Activated CD4-positive, alpha-beta T cell treated with anti-CD3 and anti-CD28 coated beads for 36 hours (primary cell): ENCODE results near the gene ESRRB. TPM values are rescaled to one million over a fixed set of nuclear protein-coding genes. Genes with fewer than 3 reads are reported as not detected.

ENCODE experiments used
- ATAC-seq: fragments of 200-7000 bp; cut with Tn5 transposase; one replicate; pipeline ENCODE4 v1.10.0; 2021; ENCODE audit warnings: mild to moderate bottlenecking, moderate library complexity
- CTCF ChIA-PET: fragments of 350-600 bp; sonication (Branson Sonifier 250); formaldehyde crosslinking; loops from one replicate; lab custom pipeline; 2021; ENCODE audit warnings: antibody characterized with exemption; lab: Charles Lee
- POLR2A ChIA-PET: fragments of 350-600 bp; sonication (Branson Sonifier 250); formaldehyde crosslinking; loops from one replicate; lab custom pipeline; 2021; ENCODE audit warnings: antibody characterized with exemption, inconsistent platforms; lab: Charles Lee
- DNase-seq: peaks from one replicate; pipeline ENCODE4 v3.0.0-alpha.2; 2020
- H3K27ac Mint-ChIP-seq: one replicate; pipeline ENCODE4 v1.8.0; 2021; ENCODE audit warnings: mixed read lengths
- H3K27me3 Mint-ChIP-seq: one replicate; pipeline ENCODE4 v1.8.0; 2021; ENCODE audit warnings: mixed read lengths
- H3K36me3 Mint-ChIP-seq: one replicate; pipeline ENCODE4 v1.8.0; 2021; ENCODE audit warnings: low read depth, mixed read lengths
- H3K4me1 Mint-ChIP-seq: one replicate; pipeline ENCODE4 v1.8.0; 2021; ENCODE audit warnings: mixed read lengths
- H3K4me3 Mint-ChIP-seq: one replicate; pipeline ENCODE4 v1.8.0; 2021; ENCODE audit warnings: mild to moderate bottlenecking, moderate library complexity, mixed read lengths
- H3K9me3 Mint-ChIP-seq: one replicate; pipeline ENCODE4 v1.8.0; 2021; ENCODE audit warnings: low read depth, mixed read lengths
- intact Hi-C, 2 experiments: fragments of 100-400 bp; cut with DNase I in 1 of 2; cut with micrococcal nuclease in 1 of 2; formaldehyde crosslinking; loops; one replicate each; pipeline versions ENCODE4 v1.14.2 to v1.15.1; 2022 to 2024; cut with DNase I, micrococcal nuclease
- total RNA-seq, 2 experiments: library from RNA; stranded (reverse); gene quantifications; one replicate each; pipeline ENCODE4 v1.2.3, GENCODE V29; 2021

The ESRRB gene
- total RNA-seq = under 1 TPM; 0.11 to 0.14 TPM

- POLR2A ChIA-PET = interaction anchor here (0.6 kb wide), 1 partner anchor 43 kb away, joined by 5 read pairs; no protein-coding TSS in a partner anchor
- Mint-ChIP-seq H3K27me3 (peaks cover 44% of the 10 kb centered on the region), H3K9me3 (no peaks in the 10 kb centered on the region), H3K4me3 (no peak within 1 kb of the TSS), H3K36me3 (no peaks in the 10 kb centered on the region), H3K4me1 (peaks cover 2% of the 10 kb centered on the region), H3K27ac (no peak within 1 kb of the TSS)
- intact Hi-C loops = no loop called here
- ATAC-seq (peak; percentile 33), DNase-seq (no peak)
- CTCF ChIA-PET = no interaction called here
These were observed at the start of gene ESRRB for GRCh38 chr14:76375947-76376404. TSS of gene ESRRB (plus strand) at chr14:76376137. CDS start at chr14:76376402, 265 bp downstream.

- H3K27ac Mint-ChIP-seq = no peak overlapping the region
- H3K4me1 Mint-ChIP-seq = no peaks in the 10 kb centered on the region
- no peak for DNase-seq
- intact Hi-C loops = no loop called here
- ATAC-seq = no peak
- no peaks in the 10 kb centered on the region for H3K9me3 Mint-ChIP-seq
- H3K4me3 Mint-ChIP-seq = no peak overlapping the region
- peaks cover 25% of the 10 kb centered on the region for H3K27me3 Mint-ChIP-seq
- POLR2A ChIA-PET = no interaction called here
- CTCF ChIA-PET = no interaction called here
- no peaks in the 10 kb centered on the region for H3K36me3 Mint-ChIP-seq
These were observed 48.8 kb upstream of the ESRRB start for GRCh38 chr14:76326918-76327689.

- CTCF ChIA-PET = no interaction called here
These were observed 47.3 kb upstream of the ESRRB start for GRCh38 chr14:76328457-76329137.

GRCh38 chr14:76329154-76329928 is 46.6 kb upstream of the ESRRB start:
- no peaks in the 10 kb centered on the region for H3K9me3 Mint-ChIP-seq
- ATAC-seq = no peak
- no peak for DNase-seq
- peaks cover 25% of the 10 kb centered on the region for H3K27me3 Mint-ChIP-seq
- intact Hi-C loops = no loop called here
- H3K36me3 Mint-ChIP-seq = no peaks in the 10 kb centered on the region
- CTCF ChIA-PET = no interaction called here
- no peaks in the 10 kb centered on the region for H3K4me1 Mint-ChIP-seq
- no peak overlapping the region for H3K27ac Mint-ChIP-seq
- POLR2A ChIA-PET = no interaction called here
- H3K4me3 Mint-ChIP-seq = no peak overlapping the region

More at GRCh38 chr14:76328457-76329137, 47.3 kb upstream of the ESRRB start:
- ATAC-seq (no peak), DNase-seq (no peak)
- peaks cover 25% of the 10 kb centered on the region for H3K27me3 Mint-ChIP-seq
- no peaks in the 10 kb centered on the region for H3K36me3 Mint-ChIP-seq
- H3K4me1 Mint-ChIP-seq = no peaks in the 10 kb centered on the region
- H3K27ac Mint-ChIP-seq = no peak overlapping the region
- H3K4me3 Mint-ChIP-seq = no peak overlapping the region
- POLR2A ChIA-PET = no interaction called here
- H3K9me3 Mint-ChIP-seq = no peaks in the 10 kb centered on the region
- intact Hi-C loops = no loop called here

GRCh38 chr14:76329951-76330350 is 46.0 kb upstream of the ESRRB start:
- Mint-ChIP-seq H3K4me1 (no peaks in the 10 kb centered on the region), H3K36me3 (no peaks in the 10 kb centered on the region)
- CTCF ChIA-PET = no interaction called here

GRCh38 chr14:76330411-76331327 is 45.3 kb upstream of the ESRRB start:
- DNase-seq (no peak), ATAC-seq (peak; percentile 20)
- POLR2A ChIA-PET = no interaction called here
- no peaks in the 10 kb centered on the region for H3K4me1 Mint-ChIP-seq
- peaks cover 25% of the 10 kb centered on the region for H3K27me3 Mint-ChIP-seq
- no peak overlapping the region for H3K4me3 Mint-ChIP-seq
- CTCF ChIA-PET = interaction anchor here (1.0 to 1.5 kb wide), 2 partner anchors 13 to 280 kb away, joined by 3 to 6 read pairs; no protein-coding TSS in a partner anchor
- no peaks in the 10 kb centered on the region for H3K9me3 Mint-ChIP-seq
- H3K36me3 Mint-ChIP-seq = no peaks in the 10 kb centered on the region
- H3K27ac Mint-ChIP-seq = no peak overlapping the region
- intact Hi-C loops = no loop called here

More at GRCh38 chr14:76329951-76330350, 46.0 kb upstream of the ESRRB start:
- H3K27me3 Mint-ChIP-seq = peaks cover 25% of the 10 kb centered on the region
- no peak overlapping the region for H3K27ac Mint-ChIP-seq
- DNase-seq (no peak), ATAC-seq (no peak)
- intact Hi-C loops = no loop called here
- POLR2A ChIA-PET = no interaction called here
- no peaks in the 10 kb centered on the region for H3K9me3 Mint-ChIP-seq
- no peak overlapping the region for H3K4me3 Mint-ChIP-seq

- ChIA-PET CTCF (interaction anchor here (0.5 to 1.5 kb wide), 4 partner anchors 12 to 281 kb away, joined by 3 to 6 read pairs (median 4); no protein-coding TSS in a partner anchor), POLR2A (no interaction called here)
- Mint-ChIP-seq H3K4me3 (no peak overlapping the region), H3K9me3 (no peaks in the 10 kb centered on the region), H3K4me1 (no peaks in the 10 kb centered on the region), H3K27ac (no peak overlapping the region), H3K27me3 (peaks cover 23% of the 10 kb centered on the region), H3K36me3 (no peaks in the 10 kb centered on the region)
- ATAC-seq (peak; percentile 62), DNase-seq (peak; percentile 29)
- intact Hi-C loops = no loop called here
These were observed 44.5 kb upstream of the ESRRB start for GRCh38 chr14:76331328-76332011.

- Mint-ChIP-seq H3K27me3 (peaks cover 20% of the 10 kb centered on the region), H3K36me3 (no peaks in the 10 kb centered on the region), H3K4me1 (no peaks in the 10 kb centered on the region), H3K9me3 (no peaks in the 10 kb centered on the region), H3K4me3 (no peak overlapping the region), H3K27ac (no peak overlapping the region)
- ATAC-seq (no peak), DNase-seq (no peak)
- intact Hi-C loops = no loop called here
- ChIA-PET CTCF (interaction anchor here (0.6 to 0.7 kb wide), 2 partner anchors 254 to 326 kb away, joined by 3 read pairs; no protein-coding TSS in a partner anchor), POLR2A (no interaction called here)
These were observed 42.3 kb upstream of the ESRRB start for GRCh38 chr14:76333664-76334063.

GRCh38 chr14:76334316-76334715 is 41.6 kb upstream of the ESRRB start:
- no peak for DNase-seq
- ATAC-seq = no peak
- no peaks in the 10 kb centered on the region for H3K9me3 Mint-ChIP-seq
- H3K27me3 Mint-ChIP-seq = peaks cover 16% of the 10 kb centered on the region
- no peak overlapping the region for H3K27ac Mint-ChIP-seq
- POLR2A ChIA-PET = no interaction called here
- intact Hi-C loops = no loop called here
- H3K4me3 Mint-ChIP-seq = no peak overlapping the region
- CTCF ChIA-PET = interaction anchor here (0.6 kb wide), 2 partner anchors 58 to 326 kb away, joined by 3 read pairs; no protein-coding TSS in a partner anchor
- H3K36me3 Mint-ChIP-seq = no peaks in the 10 kb centered on the region
- H3K4me1 Mint-ChIP-seq = no peaks in the 10 kb centered on the region

GRCh38 chr14:76336876-76337275 is 39.1 kb upstream of the ESRRB start:
- ATAC-seq = no peak
- CTCF ChIA-PET = interaction anchor here (1.5 kb wide), 1 partner anchor 18 kb away, joined by 3 read pairs; no protein-coding TSS in a partner anchor

More at GRCh38 chr14:76336876-76337275, 39.1 kb upstream of the ESRRB start:
- Mint-ChIP-seq H3K27ac (no peak overlapping the region), H3K9me3 (no peaks in the 10 kb centered on the region), H3K4me3 (no peak overlapping the region), H3K27me3 (peaks cover 7% of the 10 kb centered on the region), H3K4me1 (no peaks in the 10 kb centered on the region), H3K36me3 (no peaks in the 10 kb centered on the region)
- POLR2A ChIA-PET = no interaction called here
- intact Hi-C loops = no loop called here
- DNase-seq = no peak
